Inflammatory macrophage treated with lipopolysaccharide for 1 hour (primary cell): ENCODE measurements around the gene ZNF853.
"Not testable (repeated sequence)": the region's sequence is repeated elsewhere in the genome, so short reads cannot be mapped to it uniquely, and the experiment has no call there.

Source experiments
- DNase-seq, 2 donors: peaks; one replicate each; pipeline ENCODE4 v3.0.0-alpha.2; 2020 to 2022

The ZNF853 gene

DNA sequence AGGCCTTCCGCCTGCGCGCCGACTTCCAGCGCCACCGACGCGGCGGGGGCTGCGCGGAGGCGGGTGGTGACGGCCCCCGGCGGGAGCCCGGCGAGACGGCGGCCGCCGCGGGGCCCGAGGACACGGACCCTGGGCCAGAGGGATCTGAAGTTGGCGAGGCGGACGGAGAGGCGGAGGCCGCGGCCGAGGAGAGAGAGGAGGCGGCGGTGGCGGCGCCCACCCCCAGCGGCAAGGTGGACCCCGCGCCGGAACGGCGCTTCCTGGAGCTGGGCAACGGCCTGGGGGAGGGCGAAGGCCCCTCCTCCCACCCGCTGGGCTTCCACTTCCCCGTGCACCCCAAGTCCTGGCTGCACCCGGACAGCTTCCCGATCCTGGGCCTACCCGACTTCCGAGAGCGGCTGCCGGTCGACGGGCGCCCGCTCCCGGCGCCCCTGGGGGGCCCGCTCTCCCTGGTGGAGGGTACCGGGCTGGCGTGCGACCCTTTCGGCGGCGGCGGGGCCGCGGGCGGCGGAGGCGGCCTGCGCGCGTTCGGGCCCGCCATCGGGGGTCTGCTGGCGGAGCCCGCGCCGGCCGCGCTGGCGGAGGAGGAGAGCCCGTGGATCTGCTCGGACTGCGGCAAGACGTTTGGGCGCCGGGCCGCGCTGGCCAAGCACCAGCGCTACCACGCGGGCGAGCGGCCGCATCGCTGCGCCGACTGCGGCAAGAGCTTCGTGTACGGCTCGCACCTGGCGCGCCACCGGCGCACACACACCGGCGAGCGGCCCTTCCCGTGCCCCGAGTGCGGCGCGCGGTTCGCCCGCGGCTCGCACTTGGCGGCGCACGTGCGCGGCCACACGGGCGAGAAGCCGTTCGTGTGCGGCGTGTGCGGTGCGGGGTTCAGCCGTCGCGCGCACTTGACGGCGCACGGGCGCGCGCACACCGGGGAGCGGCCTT is 37.9 kb downstream of the ZNF853 start:
- DNase-seq = no peak

DNA sequence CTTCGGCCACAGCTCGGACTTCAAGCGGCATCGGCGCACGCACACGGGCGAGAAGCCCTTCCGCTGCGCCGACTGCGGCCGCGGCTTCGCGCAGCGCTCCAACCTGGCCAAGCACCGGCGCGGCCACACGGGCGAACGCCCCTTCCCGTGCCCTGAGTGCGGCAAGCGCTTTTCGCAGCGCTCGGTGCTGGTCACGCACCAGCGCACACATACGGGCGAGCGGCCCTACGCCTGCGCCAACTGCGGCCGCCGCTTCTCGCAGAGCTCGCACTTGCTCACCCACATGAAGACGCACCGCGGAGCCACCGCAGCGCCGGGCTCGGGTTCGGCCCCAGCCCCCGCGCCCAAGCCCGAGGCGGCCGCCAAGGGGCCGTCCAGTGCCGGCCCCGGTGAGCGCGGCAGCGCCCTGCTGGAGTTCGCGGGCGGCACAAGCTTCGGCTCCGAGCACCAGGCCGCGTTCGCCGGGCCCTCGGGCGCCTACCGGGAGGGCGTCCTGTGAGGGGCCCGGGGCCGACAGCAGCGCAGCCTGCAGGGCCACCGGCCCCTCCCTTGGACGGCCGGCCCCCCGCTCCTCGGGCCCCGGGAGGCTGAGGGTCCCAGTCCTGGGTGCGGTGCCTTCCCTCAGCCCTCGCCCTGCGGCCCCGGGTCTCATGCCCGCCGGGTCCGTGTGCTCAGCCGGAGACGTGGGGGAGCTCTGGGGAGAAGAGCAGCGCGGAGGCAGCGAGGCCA is 38.9 kb downstream of the ZNF853 start:
- DNase-seq = no peak

DNA sequence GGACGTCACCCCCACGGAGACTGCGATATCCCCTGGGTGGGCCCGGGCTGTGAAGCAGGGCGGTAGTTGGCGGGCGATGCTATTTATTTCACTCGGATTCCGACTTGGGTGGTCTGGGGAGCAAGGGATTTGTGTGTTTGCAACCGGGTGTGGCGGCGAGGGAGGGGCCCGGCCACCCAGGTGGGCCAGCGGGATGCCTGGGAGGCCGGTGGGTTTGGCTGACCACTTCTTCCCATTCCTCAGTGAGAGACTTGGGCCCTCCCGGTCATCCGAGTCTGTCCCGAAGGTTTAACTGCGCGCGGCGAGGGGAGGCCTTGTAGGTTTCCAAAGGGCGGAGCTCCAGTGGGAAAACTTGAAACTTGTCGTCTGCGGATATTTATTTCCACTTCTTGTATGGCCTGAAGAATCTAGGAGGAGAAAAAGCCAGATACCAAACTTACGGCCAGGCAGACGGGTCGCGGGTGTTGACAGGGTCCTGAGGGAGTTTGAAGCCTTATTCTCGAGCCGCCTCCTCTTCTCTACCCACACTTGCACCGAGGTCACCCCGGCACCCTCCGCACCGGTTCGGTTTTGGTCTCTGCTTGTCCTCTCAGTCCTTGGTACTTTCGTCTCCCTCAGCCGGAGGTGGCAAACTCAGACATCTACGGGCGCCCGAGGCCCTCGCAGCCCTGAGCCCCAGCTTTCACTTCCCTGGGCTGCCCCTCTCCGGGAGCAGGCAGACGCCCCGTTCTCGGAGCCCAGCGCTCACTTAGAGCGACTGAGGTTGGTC is 39.6 kb downstream of the ZNF853 start:
- DNase-seq = no peak

DNA sequence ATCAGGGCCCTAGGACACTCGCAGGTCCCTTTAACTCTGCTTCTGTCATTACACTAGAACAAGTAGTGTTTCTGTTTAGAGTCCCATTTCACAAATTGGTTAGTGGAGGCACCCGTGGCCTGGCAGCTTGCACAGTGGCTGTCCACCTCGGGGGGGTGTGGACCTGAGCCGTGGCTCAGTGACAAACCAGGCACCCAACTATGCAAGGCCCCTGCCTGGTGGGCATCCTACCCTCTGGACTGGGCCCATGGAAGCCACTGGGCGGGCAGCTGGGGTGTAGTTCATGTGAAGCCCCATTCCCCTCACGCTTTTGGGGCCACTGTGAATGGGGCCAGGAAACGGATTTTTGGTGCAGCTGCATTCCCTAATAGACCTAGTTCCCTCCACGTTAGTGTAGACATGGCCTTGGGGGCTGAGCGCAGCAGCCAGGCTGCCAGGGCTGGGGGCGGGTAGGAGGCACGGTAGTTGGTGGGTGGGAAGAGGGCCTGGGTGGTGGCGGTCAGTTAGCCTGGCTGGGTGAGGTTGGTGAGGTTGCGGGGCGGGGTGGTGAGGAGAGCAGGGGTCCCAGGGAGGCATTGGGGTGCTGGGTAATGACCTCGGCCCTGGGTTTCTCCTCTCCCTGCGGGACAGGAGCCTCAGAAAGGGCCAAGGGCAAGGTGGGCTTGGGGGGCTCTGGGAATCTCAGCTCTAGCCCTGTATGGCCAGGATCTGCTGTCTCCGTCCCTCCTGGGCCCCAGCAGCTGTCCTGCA is 40.4 kb downstream of the ZNF853 start:
- no peak for DNase-seq

DNA sequence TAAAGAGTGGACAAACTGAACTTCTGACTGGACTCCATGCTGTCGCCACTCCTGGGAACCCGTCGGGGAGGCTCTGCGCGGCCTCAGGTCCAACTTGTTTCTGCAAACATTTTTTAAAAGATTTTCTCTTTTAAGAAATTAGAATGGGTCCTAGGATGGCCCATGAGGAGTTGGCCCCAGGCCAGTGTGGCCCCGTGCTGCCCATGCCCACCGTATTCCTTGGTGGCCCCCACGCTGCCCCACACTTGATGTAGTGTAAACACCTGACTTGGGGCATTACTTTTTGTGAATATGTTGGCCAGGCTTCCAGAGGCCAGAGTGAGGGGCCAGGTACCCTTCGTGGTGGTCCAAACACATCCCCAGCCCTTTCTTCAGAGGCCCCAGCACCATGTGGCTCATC is 41.0 kb downstream of the ZNF853 start:
- DNase-seq = no peak

DNA sequence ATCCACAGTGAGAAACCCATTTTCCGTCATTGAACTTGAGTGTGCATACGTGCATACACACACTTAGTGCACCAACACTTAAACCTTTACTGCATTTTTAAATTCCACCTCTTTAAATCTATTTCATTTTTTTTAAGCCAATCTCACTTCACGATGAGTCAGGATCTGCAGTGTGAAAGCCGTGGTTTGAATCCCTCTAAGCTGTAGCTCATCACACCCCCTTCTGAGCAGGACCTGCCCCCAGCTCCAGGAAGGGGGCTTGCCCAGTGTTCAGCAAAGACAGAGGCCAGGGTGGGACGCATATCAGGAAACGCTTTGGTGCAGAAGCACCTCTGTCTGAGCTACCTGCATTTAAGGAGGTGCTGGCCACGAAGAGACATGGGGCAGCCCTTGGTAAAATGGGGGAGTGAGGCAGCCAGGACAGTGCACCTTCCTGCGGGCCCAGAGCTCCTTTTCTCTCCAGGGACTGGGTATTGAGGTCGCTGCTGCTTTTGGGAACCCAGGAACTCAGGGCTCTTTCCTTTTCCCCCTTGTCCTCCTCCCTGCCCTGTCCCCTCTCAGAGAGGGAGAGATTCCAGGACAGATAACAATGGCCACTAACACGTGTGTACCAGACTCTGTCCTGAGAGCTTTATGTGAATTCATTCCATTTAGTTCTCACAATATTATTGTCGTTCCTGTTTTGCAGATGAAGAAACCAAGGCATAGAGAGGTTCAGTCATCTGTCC is 43.4 kb downstream of the ZNF853 start:
- no peak for DNase-seq

DNA sequence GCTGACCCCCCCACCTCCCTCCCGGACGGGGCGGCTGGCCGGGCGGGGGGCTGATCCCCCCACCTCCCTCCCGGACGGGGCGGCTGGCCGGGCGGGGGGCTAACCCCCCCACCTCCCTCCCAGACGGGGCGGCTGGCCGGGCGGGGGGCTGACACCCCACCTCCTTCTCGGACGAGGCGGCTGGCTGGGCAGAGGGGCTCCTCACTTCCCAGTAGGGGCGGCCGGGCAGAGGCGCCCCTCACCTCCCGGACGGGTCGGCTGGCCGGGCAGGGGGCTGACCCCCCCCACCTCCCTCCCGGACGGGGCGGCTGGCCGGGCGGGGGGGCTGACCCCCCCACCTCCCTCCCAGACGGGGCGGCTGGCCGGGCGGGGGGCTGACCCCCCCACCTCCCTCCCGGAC is 55.4 kb downstream of the ZNF853 start:
- not testable (repeated sequence) for DNase-seq
